IPS-18c (cell line): ENCODE measurements around the gene PRKD2.
"Not testable (repeated sequence)": the region's sequence is repeated elsewhere in the genome, so short reads cannot be mapped to it uniquely, and the experiment has no call there.

Source experiments
- H3K4me3 ChIP-seq: 2 replicates; pipeline ENCODE4 v1.7.0; 2013; ENCODE audit warnings: low read depth, mild to moderate bottlenecking, low read length, moderate library complexity; ENCODE audit not compliant: insufficient read depth
- H3K9me3 ChIP-seq: one replicate; pipeline ENCODE4 v1.6.1; 2013; ENCODE audit warnings: mild to moderate bottlenecking, low read length, moderate library complexity; ENCODE audit not compliant: control insufficient read depth, insufficient read depth

The PRKD2 gene

GRCh38 chr19:46634045-46634655 is 82.8 kb downstream of the PRKD2 start:
- peaks cover 2% of the 10 kb centered on the region for H3K9me3 ChIP-seq
- peak overlapping the region; percentile 74 for H3K4me3 ChIP-seq

- Histone ChIP-seq H3K9me3 (peaks cover 2% of the 10 kb centered on the region), H3K4me3 (no peak overlapping the region)
Observed at GRCh38 chr19:46633130-46633529, 83.8 kb downstream of the PRKD2 start.

GRCh38 chr19:46631481-46631880 is 85.4 kb downstream of the PRKD2 start:
- peaks cover 2% of the 10 kb centered on the region for H3K9me3 ChIP-seq
- no peak overlapping the region for H3K4me3 ChIP-seq

GRCh38 chr19:46630586-46631205 is 86.2 kb downstream of the PRKD2 start:
- H3K4me3 ChIP-seq: no peak overlapping the region
- H3K9me3 ChIP-seq: peaks cover 2% of the 10 kb centered on the region

- H3K9me3 ChIP-seq: peaks cover 2% of the 10 kb centered on the region
- H3K4me3 ChIP-seq: no peak overlapping the region
Observed at GRCh38 chr19:46629546-46630025, 87.3 kb downstream of the PRKD2 start.

- not testable (repeated sequence) for H3K4me3 ChIP-seq, H3K9me3 ChIP-seq
Observed at GRCh38 chr19:46628970-46629369, 87.9 kb downstream of the PRKD2 start.

- Histone ChIP-seq H3K4me3 (no peak overlapping the region), H3K9me3 (peaks cover 2% of the 10 kb centered on the region)
Observed at GRCh38 chr19:46626446-46626845, 90.5 kb downstream of the PRKD2 start.

GRCh38 chr19:46625731-46626130 is 91.2 kb downstream of the PRKD2 start:
- peaks cover 2% of the 10 kb centered on the region for H3K9me3 ChIP-seq
- H3K4me3 ChIP-seq: no peak overlapping the region

GRCh38 chr19:46624958-46625661 is 91.8 kb downstream of the PRKD2 start, which contains the start of gene PTGIR:
Gene PTGIR (minus strand): TSS chr19:46625089. CDS start chr19:46624225, 864 bp downstream.
- no peak within 1 kb of the TSS for H3K4me3 ChIP-seq
- peaks cover 2% of the 10 kb centered on the region for H3K9me3 ChIP-seq
